ENCODE measurements around the gene MRM2.

DNA sequence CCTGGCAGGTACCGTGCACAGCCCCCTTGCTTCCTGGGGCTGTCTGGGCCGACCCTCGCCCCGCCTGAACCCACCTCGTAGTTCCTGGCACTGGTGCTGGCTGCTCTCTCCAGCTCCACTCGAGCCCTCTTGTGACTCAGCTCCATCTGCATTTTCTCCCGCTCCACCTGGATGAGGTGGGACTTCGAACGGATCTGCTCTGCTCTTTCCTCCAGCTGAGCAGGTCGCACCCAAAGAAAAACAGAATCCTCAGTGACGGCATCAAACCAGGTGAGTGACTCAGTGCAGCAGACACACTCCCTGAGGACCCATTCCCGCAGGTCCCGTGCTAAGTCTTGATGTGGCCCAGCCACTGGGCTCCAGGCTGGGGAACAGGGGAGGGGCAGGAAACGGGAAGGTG is 16.7 kb downstream of the MRM2 start:
- no peak for TF ChIP-seq POLR2A (IDR thresholded peaks at IDR 0.05; ENCODE audit: low read depth, low read length)
- no peak for TF ChIP-seq TAF1 (IDR thresholded peaks at IDR 0.05; ENCODE audit: low read depth, low read length)
- no peak for TF ChIP-seq POLR2AphosphoS5 (IDR thresholded peaks at IDR 0.05; ENCODE audit: low read depth, low read length)
- TF ChIP-seq PAX5 (IDR thresholded peaks at IDR 0.05; ENCODE audit: insufficient read depth, low read length, severe bottlenecking), result no peak
- TF ChIP-seq POU2F2 (IDR thresholded peaks at IDR 0.05; ENCODE audit: low read depth, low read length), result no peak
- no peak for TF ChIP-seq SPI1 (IDR thresholded peaks at IDR 0.05; ENCODE audit: low read depth, low read length)
